Fibroblast of lung (primary cell): ENCODE data around the gene PCMTD2.

Experiments
- CTCF ChIP-seq, 2 donors: IDR thresholded peaks in 1 of 2; conservative IDR thresholded peaks in 1 of 2; 1 replicate in 1 of 2; 2 replicates in 1 of 2; pipeline ENCODE4 v1.5.1; 2011 to 2012; ENCODE audit warnings: low read length in 2 of 2, control low read depth in 1 of 2, inconsistent platforms in 1 of 2, low read depth in 1 of 2, mild to moderate bottlenecking in 1 of 2
- EZH2 ChIP-seq: IDR thresholded peaks from 2 replicates; pipeline ENCODE4 v1.5.1; 2012; ENCODE audit warnings: low read length, control low read depth, mild to moderate bottlenecking; ENCODE audit errors: missing control alignments

- TF ChIP-seq CTCF (conservative IDR thresholded peaks at IDR 0.05 in 1 of 2, IDR thresholded peaks at IDR 0.05 in 1 of 2; ENCODE audit: low read depth in 1 of 2, low read length in 2 of 2): no peak
- TF ChIP-seq EZH2: no peak
Measured at GRCh38 chr20:64246616-64247306, 8.8 kb upstream of the PCMTD2 start.
